Activated CD4-positive, alpha-beta T cell treated with anti-CD3 and anti-CD28 coated beads, Interleukin-2, amount 50 U/mL, for 16 hours (primary cell): ENCODE results near the gene STAG2.
"Not testable (repeated sequence)": the region's sequence is repeated elsewhere in the genome, so short reads cannot be mapped to it uniquely, and the experiment has no call there.

Source experiments
- DNase-seq: peaks from one replicate; pipeline ENCODE4 v3.0.0-alpha.2; 2020

STAG2 gene

GRCh38 chrX:124045109-124045508 is 83.6 kb downstream of the STAG2 start:
- DNase-seq: peak; percentile 11

- not testable (repeated sequence) for DNase-seq
Observed at GRCh38 chrX:124084417-124084816, 122.9 kb downstream of the STAG2 start.

- no peak for DNase-seq
Observed at GRCh38 chrX:124085063-124085462, 123.6 kb downstream of the STAG2 start.

- DNase-seq: peak; percentile 62
Observed at GRCh38 chrX:124086411-124086810, 124.9 kb downstream of the STAG2 start.

GRCh38 chrX:124087000-124087746 is 125.7 kb downstream of the STAG2 start:
- DNase-seq: no peak

GRCh38 chrX:124093222-124093621 is 131.7 kb downstream of the STAG2 start:
- DNase-seq: no peak

GRCh38 chrX:124097116-124097515 is 135.6 kb downstream of the STAG2 start:
- DNase-seq: no peak

GRCh38 chrX:124098089-124098488 is 136.6 kb downstream of the STAG2 start:
- peak; percentile 36 for DNase-seq

- no peak for DNase-seq
Observed at GRCh38 chrX:124103966-124104365, 142.5 kb downstream of the STAG2 start.

GRCh38 chrX:124104512-124104911 is 143.0 kb downstream of the STAG2 start:
- not testable (repeated sequence) for DNase-seq

- DNase-seq: no peak
Observed at GRCh38 chrX:124113621-124114600, 152.4 kb downstream of the STAG2 start.

- DNase-seq: no peak
Observed at GRCh38 chrX:124117325-124117724, 155.8 kb downstream of the STAG2 start.

GRCh38 chrX:124125471-124125870 is 164.0 kb downstream of the STAG2 start:
- DNase-seq: no peak

GRCh38 chrX:124127496-124127895 is 166.0 kb downstream of the STAG2 start:
- DNase-seq: no peak

- not testable (repeated sequence) for DNase-seq
Observed at GRCh38 chrX:124132437-124132836, 170.9 kb downstream of the STAG2 start.

- DNase-seq: no peak
Observed at GRCh38 chrX:124145749-124146148, 184.2 kb downstream of the STAG2 start.

- no peak for DNase-seq
Observed at GRCh38 chrX:124151195-124151594, 189.7 kb downstream of the STAG2 start.
